CD4-positive, alpha-beta T cell treated with Interleukin-1 beta for 1 hour (primary cell): ENCODE measurements around the gene NEK2.
"Not testable (repeated sequence)": the region's sequence is repeated elsewhere in the genome, so short reads cannot be mapped to it uniquely, and the experiment has no call there.

Source experiments
- DNase-seq, 2 donors: peaks; one replicate each; pipeline ENCODE4 v3.0.0-alpha.2; 2020 to 2022

The NEK2 gene

DNA sequence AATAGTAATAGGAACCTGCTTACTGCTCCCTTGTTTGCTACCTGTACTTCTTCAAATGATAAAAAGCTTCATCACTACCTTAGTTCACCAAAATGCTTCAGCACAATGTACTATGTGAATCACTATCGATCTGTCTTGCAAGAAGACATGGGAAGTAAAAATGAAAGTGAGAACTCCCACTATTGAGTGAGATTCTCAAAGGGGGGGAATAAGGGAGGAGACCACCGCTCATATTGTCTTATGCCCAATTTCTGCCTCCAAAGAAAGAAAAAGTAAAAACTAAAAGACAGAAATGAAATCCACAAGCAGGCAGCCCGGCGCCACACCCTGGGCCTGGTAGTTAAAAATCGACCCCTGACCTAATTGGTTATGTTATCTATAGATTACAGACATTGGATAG, 18.5 kb upstream of the NEK2 start:
- DNase-seq: not testable (repeated sequence)

DNA sequence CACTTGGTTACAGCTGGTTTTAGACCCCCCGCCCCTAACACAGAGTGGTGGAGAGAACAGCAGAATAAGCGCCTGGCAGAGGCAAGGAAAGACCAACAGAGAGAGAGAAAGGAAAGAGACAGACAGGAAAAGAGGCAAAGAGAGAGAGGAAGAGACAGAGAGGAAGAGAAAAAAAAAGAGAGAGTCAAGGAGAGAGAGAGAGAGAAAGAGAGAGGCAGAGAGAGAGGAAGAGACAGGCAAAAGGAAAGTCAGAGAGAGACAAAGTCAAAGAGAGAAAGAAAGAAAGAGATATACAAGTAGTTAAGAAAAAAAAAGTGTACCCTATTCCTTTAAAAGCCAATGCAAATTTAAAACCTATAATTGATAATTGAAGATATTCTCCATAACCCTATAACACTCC, 13.0 kb upstream of the NEK2 start:
- no peak for DNase-seq

DNA sequence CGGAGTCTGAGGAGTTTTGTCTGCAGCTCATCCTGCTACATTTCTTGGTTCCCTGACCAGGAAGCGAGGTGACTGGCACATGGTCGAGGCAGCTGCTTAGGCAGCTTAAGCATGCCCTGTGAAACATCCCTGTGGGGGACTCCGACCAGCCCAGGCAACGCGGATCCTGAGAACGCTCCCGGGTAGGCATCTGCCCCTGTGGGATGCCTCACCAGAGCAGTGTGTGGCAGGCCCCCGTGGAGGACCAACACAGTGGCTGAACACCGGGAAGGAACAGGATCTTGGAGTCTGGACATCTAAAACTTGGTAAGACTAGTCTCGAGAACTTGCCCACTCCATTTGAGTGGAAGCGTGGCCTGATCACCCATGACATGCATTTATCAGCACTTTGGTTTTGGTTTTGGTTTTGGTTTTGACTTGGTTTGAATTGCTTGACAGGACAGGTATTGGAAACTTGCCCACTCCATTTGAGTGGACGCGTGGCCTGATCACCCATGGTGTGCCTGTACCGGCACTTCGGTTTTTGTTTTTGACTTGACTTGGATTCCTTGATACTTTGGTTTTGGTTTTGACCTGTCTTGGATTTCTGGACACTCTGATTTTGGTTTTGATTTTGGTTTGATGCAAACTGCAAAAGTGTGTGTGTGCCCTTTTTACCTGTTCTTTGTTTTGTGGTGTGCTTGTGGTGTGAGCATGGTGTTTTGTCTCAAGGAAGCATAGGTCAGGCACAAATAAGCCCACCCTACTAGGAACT, 12.2 kb upstream of the NEK2 start:
- DNase-seq: peak in 1 of 2 donors; percentile 30

DNA sequence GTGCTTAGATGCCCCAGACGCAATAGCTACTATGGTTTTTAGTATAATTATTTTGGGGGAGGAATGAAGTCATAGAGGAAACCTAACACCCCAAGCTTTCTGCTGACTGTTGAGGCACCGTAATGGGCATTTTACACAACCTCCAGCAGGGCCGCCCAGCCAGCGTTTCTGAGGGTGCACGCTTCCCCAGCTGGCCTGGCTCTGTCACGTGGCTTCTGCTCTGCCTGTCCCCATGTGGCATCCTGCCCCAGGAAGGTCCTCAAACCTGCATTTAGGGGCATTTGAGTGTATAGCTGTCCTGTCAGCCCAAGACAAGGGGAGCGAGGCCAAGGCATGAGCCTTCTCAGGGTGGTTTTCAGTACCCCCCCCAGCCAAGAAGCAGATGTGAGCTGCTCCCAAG, 10.4 kb upstream of the NEK2 start:
- no peak for DNase-seq

DNA sequence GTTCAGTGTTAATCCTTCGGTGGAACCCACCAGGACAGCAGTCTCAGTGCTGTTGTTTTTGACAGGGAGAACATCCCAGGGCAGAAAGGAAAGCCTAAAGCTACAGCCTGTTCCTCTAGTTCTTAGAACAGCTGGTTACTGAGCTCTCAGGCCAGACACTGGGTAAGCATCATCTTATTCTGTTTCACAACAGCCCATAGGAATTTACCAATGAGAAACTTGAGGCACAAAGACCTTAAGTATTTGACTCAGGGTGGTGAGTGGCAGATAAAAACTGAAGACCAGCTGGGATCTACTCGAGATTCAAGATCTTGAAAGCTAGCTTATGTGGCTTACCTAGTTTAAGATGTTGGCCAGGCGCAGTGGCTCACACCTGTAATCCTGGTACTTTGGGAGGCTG, 9.4 kb upstream of the NEK2 start:
- no peak for DNase-seq

DNA sequence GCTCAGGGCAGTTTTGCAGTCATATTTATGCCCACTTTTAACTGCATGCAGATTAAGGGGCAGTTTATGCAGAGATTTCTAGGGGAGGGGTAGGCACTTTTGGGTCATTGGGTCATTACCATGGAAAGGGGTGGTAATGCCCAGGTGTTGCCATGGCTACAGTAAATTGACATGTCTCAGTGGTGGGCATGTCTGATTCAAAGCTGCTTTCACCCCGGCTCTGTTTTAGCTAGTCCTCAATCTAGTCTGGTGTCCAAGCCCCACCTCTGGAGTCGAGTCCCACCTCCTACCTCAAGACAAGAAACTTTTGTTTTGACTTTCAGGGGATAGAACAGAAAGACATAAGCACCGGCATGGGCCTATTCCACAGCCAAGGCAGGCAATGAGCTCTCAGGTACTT, 8.9 kb upstream of the NEK2 start:
- DNase-seq: no peak

DNA sequence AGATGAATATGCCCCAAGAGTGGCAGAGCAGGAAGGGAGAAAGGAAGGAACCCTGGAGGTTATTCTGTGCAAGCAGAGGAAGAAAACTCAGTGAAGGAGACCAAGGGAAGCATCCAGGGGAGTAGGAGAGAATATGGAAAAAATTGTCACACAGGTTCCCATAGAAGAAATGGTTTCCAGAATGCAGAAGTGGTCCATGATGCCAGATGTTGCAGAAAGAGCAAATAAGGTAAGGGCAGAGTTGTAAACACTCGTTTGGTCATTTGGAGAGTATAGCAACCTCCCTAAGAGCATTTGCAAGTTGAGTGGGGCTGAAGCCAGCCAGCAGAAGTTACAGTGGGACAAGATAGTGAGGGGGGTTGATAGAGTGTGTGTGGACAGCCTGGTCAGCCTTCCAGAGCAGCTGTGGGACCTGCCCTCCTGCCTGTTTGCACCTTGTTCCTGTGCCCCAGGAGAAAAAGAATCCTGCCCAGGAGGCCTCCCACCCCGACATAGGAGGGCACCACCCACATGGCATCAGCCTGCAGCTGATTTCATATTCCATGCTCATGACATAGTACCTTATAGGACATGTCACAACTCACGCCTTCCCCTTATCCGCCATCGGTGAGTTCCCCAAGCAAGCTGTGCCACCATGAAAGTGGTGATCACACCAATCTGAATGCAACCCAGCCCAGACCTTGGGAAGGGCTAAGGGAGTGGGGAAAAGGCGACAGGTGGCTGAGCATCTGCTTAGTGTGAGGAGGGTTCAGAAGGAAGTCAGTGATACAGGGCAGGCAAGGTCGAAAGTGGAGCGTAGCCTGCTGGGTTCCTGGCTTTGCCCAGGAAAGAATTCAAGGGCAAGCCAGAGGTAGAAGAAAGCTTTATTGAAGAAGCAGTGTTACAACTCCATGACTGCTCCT, 8.2 kb upstream of the NEK2 start:
- no peak for DNase-seq

DNA sequence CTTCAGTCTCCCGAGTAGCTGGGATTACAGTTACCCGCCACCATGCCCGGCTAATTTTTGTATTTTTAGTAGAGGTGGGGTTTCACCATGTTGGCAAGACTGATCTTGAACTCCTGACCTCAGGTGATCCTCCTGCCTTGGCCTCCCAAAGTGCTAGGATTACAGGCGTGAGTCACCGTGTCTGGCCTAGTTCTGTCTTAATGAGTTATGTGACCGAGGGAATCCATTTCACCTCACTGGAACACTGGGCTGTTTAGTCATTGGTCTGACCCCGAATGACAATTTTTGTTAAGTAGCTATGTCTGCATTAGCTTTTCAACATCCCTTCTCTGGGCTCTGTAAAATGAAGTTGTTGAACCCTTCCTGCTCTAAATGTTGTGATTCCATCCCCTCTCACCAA, 6.8 kb upstream of the NEK2 start:
- not testable (repeated sequence) for DNase-seq

DNA sequence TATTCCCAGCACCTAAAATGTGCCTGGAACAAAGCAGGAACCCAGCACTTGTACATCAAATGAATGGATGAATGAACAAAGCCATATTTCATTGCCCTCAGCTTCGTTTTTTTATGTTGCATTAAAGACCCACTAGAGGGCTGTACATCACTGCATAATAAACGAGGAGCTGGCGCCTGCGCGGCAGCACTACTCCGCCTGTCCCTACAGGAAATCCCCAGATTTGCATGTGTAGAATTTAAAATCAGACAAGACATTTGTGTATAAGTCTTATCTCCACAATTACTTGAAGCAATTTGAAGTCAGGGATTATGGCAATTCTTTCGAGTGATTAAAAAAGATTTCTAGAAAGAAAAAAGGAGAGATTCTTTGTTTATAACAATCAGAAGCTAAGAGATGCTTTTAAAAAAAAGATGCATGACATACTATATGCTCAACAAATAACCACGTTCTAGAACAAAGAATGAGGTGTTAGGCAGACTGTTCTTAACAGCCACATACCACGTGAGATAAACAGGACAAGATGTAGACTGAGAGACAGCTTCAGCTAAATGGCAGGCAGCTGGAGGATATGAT, 5.4 kb upstream of the NEK2 start:
- DNase-seq: peak; percentile 85

DNA sequence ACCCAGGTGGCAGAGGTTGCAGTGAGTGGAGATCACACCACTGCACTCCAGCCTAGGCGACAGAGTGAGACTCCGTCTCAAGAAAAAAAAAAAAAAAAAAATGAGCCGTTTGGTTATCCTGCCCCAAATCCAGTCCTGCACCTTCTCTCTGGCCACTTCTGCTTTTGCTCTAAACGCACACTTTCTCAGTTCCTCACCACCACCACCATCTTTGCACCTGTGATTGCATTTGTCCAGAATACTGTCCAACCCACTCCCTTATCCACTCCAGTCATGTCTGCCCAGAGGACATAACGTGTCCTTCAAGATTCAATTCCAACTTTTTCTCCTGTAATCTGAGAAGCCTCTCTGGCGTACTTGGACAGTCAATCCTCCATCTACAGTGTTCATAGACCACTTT, 2.2 kb upstream of the NEK2 start:
- peak in 1 of 2 donors; percentile 19 for DNase-seq

DNA sequence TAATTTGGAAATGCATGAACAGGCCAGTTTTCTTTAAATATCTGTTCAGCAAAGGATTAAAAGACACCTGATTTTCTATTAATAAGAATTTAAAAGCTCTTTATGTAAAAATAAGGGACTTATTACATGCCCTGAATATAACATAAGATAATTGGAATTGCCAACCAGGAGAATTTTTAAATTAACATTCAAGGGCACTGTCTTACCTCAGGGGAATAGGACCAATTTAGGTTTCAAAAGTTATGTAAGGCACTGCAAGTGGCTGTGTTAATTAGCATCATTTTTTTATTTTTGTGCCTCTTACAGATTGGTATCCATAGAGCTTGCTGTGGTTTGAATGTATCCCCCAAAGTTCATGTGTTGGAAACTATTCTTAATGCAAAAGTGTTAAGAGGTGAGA, 1.3 kb upstream of the NEK2 start:
- no peak for DNase-seq

DNA sequence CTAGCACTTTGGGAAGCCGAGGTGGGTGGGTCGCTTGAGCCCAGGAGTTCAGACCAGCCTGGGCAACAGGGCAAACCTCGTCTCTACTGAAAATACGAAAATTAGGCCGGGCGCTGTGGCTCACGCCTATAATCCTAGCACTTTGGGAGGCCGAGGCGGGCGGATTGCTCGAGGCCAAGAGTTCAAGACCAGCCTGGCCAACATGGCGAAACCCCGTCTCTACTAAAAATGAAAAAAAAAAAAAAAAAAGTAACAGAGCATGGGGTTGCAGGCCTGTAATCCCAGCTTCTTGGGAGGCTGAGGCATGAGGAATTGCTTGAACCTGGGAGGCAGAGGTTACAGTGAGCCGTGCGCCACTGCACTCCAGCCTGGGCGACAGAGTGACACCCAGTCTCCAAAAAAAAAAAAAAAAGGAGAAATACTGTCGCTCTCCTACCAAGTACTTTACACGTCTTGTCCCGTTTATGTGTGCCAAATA, 724 bp upstream of the NEK2 start:
- DNase-seq: no peak

DNA sequence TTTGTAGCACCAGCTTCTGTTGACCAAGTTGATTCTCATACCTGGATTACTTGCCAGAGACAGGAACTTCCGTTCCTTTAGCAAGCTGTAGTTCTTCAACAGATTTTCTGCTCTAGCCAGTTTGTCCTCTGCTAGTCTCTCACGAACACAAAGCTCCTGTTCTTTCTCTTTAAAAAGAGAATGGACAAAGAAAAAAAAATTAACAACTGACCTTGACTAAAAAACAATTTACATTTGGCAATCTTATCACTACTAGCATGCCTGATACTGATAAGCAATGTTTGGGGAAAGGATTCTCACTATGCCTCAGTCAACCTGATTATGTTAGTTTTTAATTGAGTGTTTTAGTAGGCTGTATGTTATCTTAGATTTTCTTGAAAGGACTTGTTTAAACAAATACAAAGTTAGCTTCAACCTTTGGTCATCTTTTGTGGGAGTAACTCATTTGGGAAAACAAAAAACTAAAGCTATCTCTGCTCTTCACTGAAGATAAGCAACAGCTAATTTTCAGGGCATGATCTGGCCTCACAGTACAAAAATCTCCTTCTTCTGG, 8.3 kb downstream of the NEK2 start:
- DNase-seq: no peak

DNA sequence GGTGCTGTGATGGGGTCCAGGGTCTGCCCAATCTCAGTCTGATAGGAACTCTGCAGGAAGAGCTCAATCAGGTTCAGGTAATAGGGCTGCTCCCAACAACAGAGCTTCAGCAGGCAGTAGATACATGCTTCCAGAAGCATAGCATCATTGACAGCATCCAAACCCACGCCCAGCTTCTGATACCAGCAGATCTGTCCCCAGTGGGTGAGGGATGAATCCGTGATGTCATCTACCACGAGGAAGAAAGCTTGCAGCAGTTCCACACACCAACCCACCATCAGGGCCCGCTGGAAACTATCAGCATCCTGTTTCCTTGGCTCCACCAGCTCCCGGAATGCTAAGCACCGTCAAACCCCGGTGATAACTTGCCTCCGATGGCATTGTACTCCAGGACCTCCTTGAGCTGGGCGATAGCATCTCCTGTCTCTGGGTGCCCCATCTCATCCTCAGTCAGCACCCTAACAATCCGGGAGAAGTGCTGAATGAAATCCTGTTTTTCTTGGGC, 14.7 kb downstream of the NEK2 start:
- DNase-seq: no peak

DNA sequence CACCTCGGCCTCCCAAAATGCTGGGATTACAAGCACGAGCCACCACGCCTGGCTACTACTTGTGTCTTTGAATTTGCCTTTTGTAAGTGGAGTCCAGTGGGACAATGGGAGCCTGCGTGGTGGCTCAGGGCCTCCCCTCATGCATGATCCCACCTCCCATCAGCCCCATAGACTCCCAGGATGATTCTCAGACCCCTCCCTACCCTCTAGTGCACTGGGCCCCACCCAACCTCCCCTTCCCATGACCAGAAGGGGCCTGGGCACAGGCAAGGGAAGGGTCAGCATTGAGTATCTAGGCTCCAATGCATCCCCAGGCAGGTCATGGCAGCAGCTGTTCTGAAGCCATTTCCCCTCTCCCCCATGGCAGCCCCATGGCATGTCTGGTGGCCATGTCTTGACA, 18.7 kb downstream of the NEK2 start:
- no peak for DNase-seq

DNA sequence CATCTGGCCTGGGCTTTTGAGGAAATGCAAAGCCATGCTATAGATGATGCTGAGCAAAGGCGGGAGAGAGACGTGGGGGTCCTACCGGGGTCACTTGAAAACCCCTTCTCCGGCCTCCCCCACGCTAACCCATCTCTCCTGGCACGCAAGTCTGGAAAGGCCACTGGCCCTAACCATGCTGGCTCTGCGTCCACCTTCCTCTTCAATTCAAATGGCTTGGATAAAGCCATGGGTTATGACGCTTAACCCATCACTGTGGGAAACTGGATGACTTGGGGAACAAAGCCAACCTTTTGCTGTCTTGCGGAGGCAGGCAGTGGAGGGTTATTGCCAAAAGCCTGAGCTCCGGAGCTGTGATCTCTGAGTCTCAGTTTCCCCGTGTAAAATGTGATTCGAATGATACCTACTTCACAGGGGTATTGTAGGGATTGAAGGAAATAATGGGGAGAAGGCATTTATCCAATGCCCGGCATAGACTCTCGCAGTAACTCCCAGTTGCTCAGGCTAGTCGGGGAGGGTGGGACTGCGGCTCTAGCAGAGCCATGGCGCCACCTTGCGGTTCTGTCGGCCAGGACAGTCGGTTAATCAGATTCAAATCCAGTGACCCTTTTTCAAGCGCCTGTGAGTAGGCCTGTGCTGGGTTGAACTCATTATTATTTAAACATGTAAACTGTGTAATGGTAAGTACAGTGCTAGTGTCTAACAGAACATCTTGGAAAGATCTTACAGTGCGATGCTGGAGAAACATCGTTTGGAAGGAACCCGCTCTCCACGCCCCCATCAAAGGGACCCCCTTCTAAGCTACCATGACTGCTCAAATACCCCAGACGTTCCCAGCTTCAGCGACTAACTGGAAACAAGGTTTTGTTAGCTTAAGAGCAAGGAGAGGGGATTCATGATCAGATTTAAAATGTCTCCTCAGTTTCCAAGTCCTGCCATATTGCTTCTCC, 20.3 kb downstream of the NEK2 start:
- DNase-seq: peak; percentile 80

DNA sequence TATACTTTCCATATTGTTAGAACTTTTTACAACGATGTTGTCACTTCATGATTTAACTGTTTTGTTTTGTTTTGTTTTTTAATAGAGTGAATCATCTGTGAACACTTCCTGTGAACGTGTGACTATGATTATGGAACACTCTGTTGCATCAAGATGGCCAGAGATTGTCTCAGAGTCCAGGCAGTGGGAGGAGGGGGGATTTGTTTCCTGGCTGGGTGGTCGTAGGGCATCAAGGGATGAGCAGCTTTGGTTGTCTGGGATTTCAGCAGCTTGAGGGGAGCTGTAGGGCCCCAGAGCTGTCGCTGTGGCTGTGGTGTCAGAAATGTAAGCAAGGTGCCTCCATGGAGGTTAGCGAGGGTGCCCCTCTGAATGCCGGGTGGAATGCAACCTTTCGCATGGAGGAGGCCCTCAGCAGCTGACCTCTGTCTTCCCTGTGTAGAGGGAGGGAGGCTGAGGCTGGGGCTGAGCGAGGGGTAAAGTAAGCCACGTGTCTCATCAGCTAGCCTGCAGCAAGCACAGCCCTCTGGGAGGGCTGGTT, 21.4 kb downstream of the NEK2 start:
- DNase-seq: no peak

DNA sequence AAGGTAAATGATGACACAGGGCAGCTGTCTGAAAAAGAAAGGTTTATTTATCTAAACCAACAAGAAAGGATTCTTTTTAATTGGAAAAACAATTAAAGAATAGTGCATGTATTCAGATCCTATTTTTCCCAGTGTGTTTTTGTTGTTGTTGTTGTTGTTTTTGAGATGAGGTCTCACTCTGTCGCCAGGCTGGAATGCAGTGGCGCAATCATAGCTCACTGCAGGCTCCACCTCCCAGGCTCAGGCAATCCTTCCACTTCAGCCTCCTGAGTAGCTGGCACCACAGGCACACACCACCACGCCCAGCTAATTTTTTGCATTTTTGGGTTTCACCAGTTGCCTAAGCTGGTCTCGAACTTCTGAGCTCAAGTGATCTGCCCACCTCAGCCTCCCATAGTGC, 22.1 kb downstream of the NEK2 start:
- no peak for DNase-seq

DNA sequence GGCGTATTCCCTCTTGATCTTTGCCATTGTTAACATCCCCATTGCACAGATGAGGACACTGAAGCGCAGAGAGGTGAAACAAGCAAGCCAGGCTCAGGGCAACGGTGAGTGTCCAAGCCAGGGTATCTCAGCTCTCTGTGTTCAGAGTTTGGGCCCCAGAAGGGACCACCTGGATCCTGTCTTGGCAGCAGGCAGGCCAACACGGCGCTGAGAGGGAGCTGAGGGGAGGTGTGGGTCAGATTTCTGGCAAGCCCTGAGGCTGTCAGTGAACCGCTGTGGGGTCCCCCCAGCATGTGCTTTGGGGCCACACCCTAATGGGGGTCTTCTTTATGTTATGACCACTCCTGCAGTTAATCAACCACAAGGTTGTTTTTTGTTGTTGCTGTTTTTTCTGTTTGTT, 23.1 kb downstream of the NEK2 start:
- no peak for DNase-seq

DNA sequence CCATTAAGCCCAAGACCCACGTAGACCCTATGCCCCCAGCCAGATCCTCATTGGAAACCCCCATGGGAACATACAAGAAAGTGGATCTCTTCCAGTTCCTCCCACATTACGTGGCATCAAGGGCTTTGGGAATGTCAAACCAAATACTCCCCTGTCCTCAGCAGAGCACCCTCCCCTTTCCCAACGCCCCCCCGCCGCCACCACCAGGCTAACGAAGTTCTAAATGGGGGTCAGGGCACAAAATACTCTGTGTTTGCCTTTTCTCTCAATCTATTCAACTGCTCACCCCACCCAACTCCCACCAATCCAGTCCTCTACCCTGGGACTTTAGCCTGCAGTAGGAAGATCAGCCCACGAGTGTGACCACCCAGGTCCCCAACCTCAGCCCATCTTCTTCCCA, 24.5 kb downstream of the NEK2 start:
- no peak for DNase-seq
